T-cell (primary cell): Measurements from ENCODE around the gene RIPPLY3. TPM values are rescaled to one million over a fixed set of nuclear protein-coding genes. Genes with fewer than 3 reads are reported as not detected.
"Not testable (repeated sequence)": the region's sequence is repeated elsewhere in the genome, so short reads cannot be mapped to it uniquely, and the experiment has no call there.

Experiments used
- ATAC-seq, 4 experiments: fragments of 200-7000 bp in 3 of 4; fragments of 150-1000 bp in 1 of 4; cut with Tn5 transposase; replicated peaks in 1 of 4; 1 replicate in 3 of 4; 2 replicates in 1 of 4; pipeline ENCODE4 v1.10.0; 2021; ENCODE audit warnings: moderate library complexity in 3 of 4, mild to moderate bottlenecking in 2 of 4, moderate number of reproducible peaks in 1 of 4
- CTCF ChIA-PET, 2 donors: fragments of 300-600 bp; sonication (Branson Sonifier 250); formaldehyde crosslinking; loops; one replicate each; lab custom pipeline; 2022; ENCODE audit warnings: antibody characterized with exemption in 2 of 2; lab: Charles Lee
- POLR2A ChIA-PET, 2 donors: fragments of 300-600 bp; sonication (Branson Sonifier 250); formaldehyde crosslinking; loops; one replicate each; lab custom pipeline; 2022; ENCODE audit warnings: antibody characterized with exemption in 2 of 2; lab: Charles Lee
- DNase-seq, 35 experiments: peaks; one replicate each; pipeline versions ENCODE4 v3.0.0 to v3.0.0-alpha.2; 2013 to 2023
- H3K27ac ChIP-seq: one replicate; pipeline ENCODE4 v1.5.1; 2013; ENCODE audit warnings: low read length
- H3K27me3 ChIP-seq, 2 experiments: replicated peaks in 1 of 2; 1 replicate in 1 of 2; 2 replicates in 1 of 2; pipeline versions ENCODE4 v1.6.1 to v1.7.0; 2013; ENCODE audit warnings: low read length in 1 of 2, mixed read lengths in 1 of 2; ENCODE audit not compliant: control insufficient read depth in 2 of 2, insufficient read depth in 2 of 2; ENCODE audit errors: extremely low read depth in 1 of 2
- H3K36me3 ChIP-seq, 2 donors: 1 replicate in 1 of 2; 2 replicates in 1 of 2; pipeline versions ENCODE4 v1.6.1 to v1.7.0; 2013; ENCODE audit warnings: low read length in 1 of 2; ENCODE audit not compliant: control insufficient read depth in 2 of 2, insufficient read depth in 1 of 2; ENCODE audit errors: extremely low read depth in 1 of 2
- H3K4me1 ChIP-seq, 2 experiments: 1 replicate in 1 of 2; 2 replicates in 1 of 2; pipeline versions ENCODE4 v1.6.1 to v1.7.0; 2013; ENCODE audit warnings: low read length in 2 of 2, mixed read lengths in 1 of 2; ENCODE audit not compliant: insufficient read depth in 2 of 2, control insufficient read depth in 1 of 2; ENCODE audit errors: extremely low read depth in 1 of 2
- H3K4me3 ChIP-seq, 2 donors: 1 replicate in 1 of 2; 2 replicates in 1 of 2; pipeline versions ENCODE4 v1.5.1 to v1.7.0; 2013; ENCODE audit warnings: mild to moderate bottlenecking in 2 of 2, low read length in 1 of 2, moderate library complexity in 1 of 2; ENCODE audit not compliant: control insufficient read depth in 1 of 2; ENCODE audit errors: extremely low read depth in 1 of 2
- H3K9me3 ChIP-seq: 2 replicates; pipeline ENCODE4 v1.7.0; 2013
- H3K27ac Mint-ChIP-seq, 2 donors: one replicate each; pipeline ENCODE4 v1.8.0; 2020 to 2021; ENCODE audit warnings: mild to moderate bottlenecking in 2 of 2, mixed read lengths in 2 of 2
- H3K27me3 Mint-ChIP-seq, 2 donors: one replicate each; pipeline ENCODE4 v1.8.0; 2021 to 2022; ENCODE audit warnings: mixed read lengths in 2 of 2
- H3K36me3 Mint-ChIP-seq: one replicate; pipeline ENCODE4 v1.8.0; 2021; ENCODE audit warnings: mixed read lengths
- H3K4me1 Mint-ChIP-seq, 3 donors: one replicate each; pipeline ENCODE4 v1.8.0; 2020 to 2022; ENCODE audit warnings: mixed read lengths in 3 of 3, mild to moderate bottlenecking in 1 of 3
- H3K4me3 Mint-ChIP-seq, 3 donors: one replicate each; pipeline ENCODE4 v1.8.0; 2020 to 2022; ENCODE audit warnings: mild to moderate bottlenecking in 3 of 3, mixed read lengths in 3 of 3, moderate library complexity in 3 of 3
- H3K9me3 Mint-ChIP-seq, 3 donors: one replicate each; pipeline ENCODE4 v1.8.0; 2020 to 2022; ENCODE audit warnings: mixed read lengths in 3 of 3
- WGBS: methylation state at CpG from one replicate; pipeline ENCODE4 v1.1.5; 2013; ENCODE audit warnings: missing lambda C conversion rate; ENCODE audit not compliant: insufficient coverage; 5-methylcytosine and 5-hydroxymethylcytosine counted together
- total RNA-seq, 35 experiments: library from RNA in 6 of 35; stranded (reverse) in 6 of 35; fragments of 120-200 nt in 1 of 35; gene quantifications; one replicate each; pipeline versions ENCODE4 v1.2.1 to v1.2.4 and lab custom pipeline; 2013 to 2026

Gene RIPPLY3
- total RNA-seq, 5 donors from 2014 or later (not counting 1 experiment from before 2014, with no cell fraction given), result not detected

- H3K4me3 ChIP-seq, H3K9me3 ChIP-seq, H3K27ac ChIP-seq, H3K27ac Mint-ChIP-seq, H3K36me3 ChIP-seq, H3K36me3 Mint-ChIP-seq, H3K4me3 Mint-ChIP-seq, CTCF ChIA-PET, H3K9me3 Mint-ChIP-seq, DNase-seq, POLR2A ChIA-PET, ATAC-seq: not testable (repeated sequence)
- Mint-ChIP-seq H3K27me3 (peaks cover 0 to 13% of the 10 kb centered on the region in 2 donors), H3K4me1 (peaks cover 11 to 18% (median 17%) of the 10 kb centered on the region in 3 donors)
- H3K4me1 ChIP-seq, result peaks cover 6 to 15% of the 10 kb centered on the region in 2 experiments
- H3K27me3 ChIP-seq, result peaks cover 1 to 32% of the 10 kb centered on the region in 2 experiments
- no CpG with 5 or more reads among the region's 3 CpGs for WGBS
Measured at GRCh38 chr21:37003917-37004316, 2.6 kb upstream of the RIPPLY3 start.

DNA sequence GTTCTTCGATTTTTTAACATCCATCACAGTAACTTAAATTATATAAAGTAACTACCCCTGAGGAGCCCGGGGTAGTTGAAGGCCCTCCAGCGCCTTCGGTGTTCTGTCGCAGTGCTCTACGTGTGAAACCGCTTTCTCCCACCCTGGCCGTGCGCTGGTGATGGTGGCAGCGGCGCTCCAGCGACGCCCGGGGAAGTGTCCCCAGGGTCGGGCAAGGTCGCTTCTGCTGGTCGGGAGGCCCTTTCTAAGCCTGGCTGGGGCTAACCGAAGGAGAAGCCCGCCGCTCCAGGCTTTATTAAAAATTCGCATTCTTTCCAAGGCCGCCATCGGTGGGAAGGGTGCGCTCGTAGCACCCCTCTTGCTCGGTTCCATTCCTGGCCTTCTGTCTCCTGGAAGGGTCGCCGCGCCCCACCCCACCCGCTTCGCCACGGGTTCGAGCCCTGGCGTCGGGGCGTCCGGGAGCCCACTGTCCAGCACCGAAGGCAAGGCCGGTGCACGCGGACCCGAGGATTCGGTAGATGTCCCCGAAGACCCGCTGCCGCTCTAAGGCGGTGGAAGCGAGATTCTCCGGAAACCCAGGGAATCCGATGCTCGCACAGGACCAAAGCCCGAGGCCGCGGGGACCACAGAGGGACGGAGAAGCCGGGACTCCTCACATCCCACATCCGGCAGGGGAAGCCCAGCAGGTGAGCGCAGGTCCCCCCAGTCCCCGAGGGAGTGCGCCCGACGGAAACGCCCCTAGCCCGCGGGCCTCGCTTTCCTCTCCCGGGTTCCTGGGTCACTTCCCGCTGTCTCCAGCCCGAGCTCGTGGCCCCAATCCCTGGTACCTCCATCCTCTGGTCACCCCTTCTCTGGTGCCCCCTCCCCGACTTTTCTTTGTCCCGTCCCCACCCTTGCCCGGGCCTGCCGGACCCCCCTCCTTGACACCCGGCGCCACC is 685 bp upstream of the RIPPLY3 start:
- H3K36me3 ChIP-seq, result no peaks in the 10 kb centered on the region
- H3K4me1 Mint-ChIP-seq, result peaks cover 22 to 26% (median 23%) of the 10 kb centered on the region in 3 donors
- no peak overlapping the region for H3K27ac ChIP-seq
- no peaks in the 10 kb centered on the region for H3K9me3 Mint-ChIP-seq
- no peak overlapping the region for H3K27ac Mint-ChIP-seq
- ATAC-seq, result no peak
- WGBS, result 37% methylated on average over 69 of the region's 76 CpGs
- H3K9me3 ChIP-seq, result no peaks in the 10 kb centered on the region
- peaks cover 10 to 28% of the 10 kb centered on the region in 2 donors for H3K27me3 Mint-ChIP-seq
- H3K4me3 ChIP-seq, result peak overlapping the region; percentile 34 to 42
- CTCF ChIA-PET, result interaction anchor here (1.0 to 1.2 kb wide), 3 partner anchors 15 to 18 kb away, joined by 3 read pairs; no protein-coding TSS in a partner anchor
- peaks cover 6 to 27% of the 10 kb centered on the region in 2 experiments for H3K4me1 ChIP-seq
- peak overlapping the region; percentile 41 to 65 (median 52) for H3K4me3 Mint-ChIP-seq
- no peaks in the 10 kb centered on the region for H3K36me3 Mint-ChIP-seq
- H3K27me3 ChIP-seq, result peaks cover 4 to 46% of the 10 kb centered on the region in 2 experiments
- DNase-seq, result no peak
- POLR2A ChIA-PET, result interaction anchor here in 1 of 2 donors (0.6 kb wide), 1 partner anchor 355 kb away, joined by 3 read pairs; no protein-coding TSS in a partner anchor

DNA sequence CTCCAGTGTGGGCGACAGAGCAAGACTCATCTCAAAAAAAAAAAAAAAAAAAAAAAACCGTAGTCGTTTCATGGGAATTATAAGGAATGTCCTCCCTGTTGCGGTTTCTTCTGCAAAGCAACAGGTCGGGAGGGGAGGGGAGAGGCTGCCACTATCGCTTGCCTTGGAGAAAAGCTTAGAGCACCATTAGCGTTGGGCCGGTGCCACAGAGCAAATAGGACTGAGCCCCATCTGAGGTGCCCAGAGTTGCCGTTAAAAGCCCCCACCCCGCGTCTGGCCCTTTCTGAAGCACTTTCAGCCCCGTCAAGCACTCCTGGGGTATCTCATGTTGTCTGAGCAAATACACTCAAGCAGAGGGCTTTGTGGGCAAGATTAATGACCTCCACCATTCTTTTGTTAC is 2.2 kb downstream of the RIPPLY3 start:
- Mint-ChIP-seq H3K4me1 (peaks cover 12 to 18% (median 14%) of the 10 kb centered on the region in 3 donors), H3K27me3 (peaks cover 19 to 44% of the 10 kb centered on the region in 2 donors), H3K36me3 (no peaks in the 10 kb centered on the region), H3K4me3 (no peak overlapping the region), H3K27ac (no peak overlapping the region), H3K9me3 (no peaks in the 10 kb centered on the region)
- DNase-seq (no peak), ATAC-seq (no peak)
- Histone ChIP-seq H3K27ac (no peak overlapping the region), H3K4me1 (peaks cover 2 to 27% of the 10 kb centered on the region in 2 experiments), H3K9me3 (no peaks in the 10 kb centered on the region), H3K4me3 (no peak overlapping the region), H3K36me3 (no peaks in the 10 kb centered on the region), H3K27me3 (peaks cover 4 to 57% of the 10 kb centered on the region in 2 experiments)
- POLR2A ChIA-PET, result no interaction called here
- WGBS, result 64% methylated on average over 9 of the region's 12 CpGs
- CTCF ChIA-PET, result interaction anchor here (0.7 kb wide), 2 partner anchors 10 to 511 kb away, joined by 4 to 6 read pairs; no protein-coding TSS in a partner anchor

- Mint-ChIP-seq H3K27me3 (peaks cover 24 to 49% of the 10 kb centered on the region in 2 donors), H3K4me1 (peaks cover 12 to 18% (median 14%) of the 10 kb centered on the region in 3 donors), H3K27ac (no peak overlapping the region), H3K9me3 (no peaks in the 10 kb centered on the region), H3K36me3 (no peaks in the 10 kb centered on the region), H3K4me3 (peak overlapping the region; percentile 41 to 65 (median 53))
- Histone ChIP-seq H3K9me3 (no peaks in the 10 kb centered on the region), H3K4me1 (peaks cover 2 to 27% of the 10 kb centered on the region in 2 experiments), H3K36me3 (no peaks in the 10 kb centered on the region), H3K27ac (no peak overlapping the region), H3K4me3 (no peak overlapping the region), H3K27me3 (peaks cover 4 to 65% of the 10 kb centered on the region in 2 experiments)
- WGBS, result 2% methylated on average over 19 of the region's 30 CpGs
- peak; percentile 31 to 85 (median 69) for DNase-seq
- peak; percentile 86 to 91 (median 90) for ATAC-seq
- CTCF ChIA-PET, result interaction anchor here (0.5 to 1.5 kb wide), 11 partner anchors 13 to 379 kb away, joined by 3 to 8 read pairs (median 4); partner anchors contain the start of gene HLCS (in 1 of the 2)
- POLR2A ChIA-PET, result no interaction called here
Measured at GRCh38 chr21:37009740-37010341, 3.3 kb downstream of the RIPPLY3 start.

GRCh38 chr21:37017951-37018679 is 11.6 kb downstream of the RIPPLY3 start:
- Histone ChIP-seq H3K9me3 (no peaks in the 10 kb centered on the region), H3K4me3 (no peak overlapping the region), H3K27ac (no peak overlapping the region), H3K36me3 (no peaks in the 10 kb centered on the region), H3K27me3 (peaks cover 0 to 18% of the 10 kb centered on the region in 2 experiments), H3K4me1 (no peaks in the 10 kb centered on the region)
- H3K9me3 Mint-ChIP-seq, result no peaks in the 10 kb centered on the region
- H3K4me1 Mint-ChIP-seq, result no peaks in the 10 kb centered on the region
- H3K36me3 Mint-ChIP-seq, result no peaks in the 10 kb centered on the region
- ChIA-PET POLR2A (no interaction called here), CTCF (no interaction called here)
- DNase-seq, result no peak
- no peak overlapping the region for H3K27ac Mint-ChIP-seq
- no peak overlapping the region for H3K4me3 Mint-ChIP-seq
- H3K27me3 Mint-ChIP-seq, result peaks cover 7% of the 10 kb centered on the region in 2 donors
- no peak for ATAC-seq
- WGBS, result 66% methylated on average over 3 of the region's 13 CpGs
